K562 (cell line): ENCODE results near the gene MSH3. TPM values are rescaled to one million over a fixed set of nuclear protein-coding genes. Genes with fewer than 3 reads are reported as not detected.

ENCODE experiments used
- ATAC-seq: fragments of 200-7000 bp; cut with Tn5 transposase; 3 replicates; pipeline ENCODE4 v1.9.1; 2020; ENCODE audit warnings: moderate library complexity
- BruUV-seq: library from RNA; stranded (reverse); fragments of 400-500 nt; replicated peaks from 2 replicates; lab custom pipeline; 2021; lab: Mats Ljungman, UMichigan
- CTCF ChIA-PET: fragments of 300-600 bp; formaldehyde crosslinking; extraction: SDS; loops from one replicate; lab custom pipeline; 2021; ENCODE audit warnings: low intra/inter-chr PET ratio; lab: Yijun Ruan, JAX
- POLR2A ChIA-PET: fragments of 300-600, 350-650 bp; sonication (Branson Sonifier 250); formaldehyde crosslinking; extraction: SDS; loops from one replicate; lab custom pipeline; 2021; ENCODE audit warnings: antibody characterized with exemption, inconsistent platforms; lab: Yijun Ruan, JAX
- DNase-seq, 4 experiments: peaks; one replicate each; pipeline versions ENCODE4 v3.0.0 to v3.0.0-alpha.2; 2011 to 2018; ENCODE audit warnings: low spot score in 3 of 4, mixed read lengths in 3 of 4; ENCODE audit errors: extremely low read depth in 1 of 4
- FAIRE-seq: peaks from 2 replicates; lab custom pipeline; 2011; peaks lifted over from hg19 to GRCh38; lab: Jason Lieb, UNC
- H2AFZ ChIP-seq: 2 replicates; pipeline ENCODE4 v1.6.0; 2011; ENCODE audit warnings: low read depth, low read length, control low read depth, inconsistent platforms
- H3K27ac ChIP-seq: fragments of 200-600 bp; 3 replicates; pipeline ENCODE4 v1.8.0; 2011; ENCODE audit warnings: low read depth, mild to moderate bottlenecking, control low read depth, inconsistent platforms, low read length, moderate library complexity, mixed read lengths; ENCODE audit errors: extremely low read depth
- H3K27me3 ChIP-seq, 2 experiments: fragments of 300-600 bp in 1 of 2; 2 replicates in 1 of 2; 3 replicates in 1 of 2; pipeline versions ENCODE4 v1.6.0 to v1.8.0; 2011; ENCODE audit warnings: inconsistent platforms in 2 of 2, low read length in 2 of 2, mild to moderate bottlenecking in 1 of 2, mixed read lengths in 1 of 2, moderate library complexity in 1 of 2; ENCODE audit not compliant: control insufficient read depth in 2 of 2, insufficient read depth in 2 of 2
- H3K36me3 ChIP-seq: fragments of 300-600 bp; 3 replicates; pipeline ENCODE4 v1.8.0; 2011; ENCODE audit warnings: mild to moderate bottlenecking, low read length, inconsistent platforms; ENCODE audit not compliant: control insufficient read depth, insufficient read depth
- H3K4me1 ChIP-seq, 2 experiments: fragments of 200-600 bp in 1 of 2; replicated peaks in 1 of 2; 2 replicates in 1 of 2; 3 replicates in 1 of 2; pipeline versions ENCODE4 v1.5.1 to v1.8.0; 2011; ENCODE audit warnings: inconsistent platforms in 2 of 2, low read length in 2 of 2, mild to moderate bottlenecking in 1 of 2, mixed read lengths in 1 of 2, moderate library complexity in 1 of 2; ENCODE audit not compliant: control insufficient read depth in 2 of 2, insufficient read depth in 2 of 2
- H3K4me2 ChIP-seq: 2 replicates; pipeline ENCODE4 v1.6.1; 2011; ENCODE audit warnings: low read length, control low read depth, inconsistent platforms, mixed read lengths; ENCODE audit not compliant: insufficient read depth
- H3K4me3 ChIP-seq: fragments of 200-600 bp; sonication (generic), shearing (Covaris generic); 2 replicates; pipeline ENCODE4 v1.5.1; 2016; ENCODE audit warnings: control low read depth, inconsistent platforms
- H3K79me2 ChIP-seq: fragments of 200-600 bp; 3 replicates; pipeline ENCODE4 v1.8.0; 2011; ENCODE audit warnings: low read length, inconsistent platforms; ENCODE audit not compliant: control insufficient read depth, insufficient read depth
- H3K9ac ChIP-seq, 2 experiments: 2 replicates each; pipeline versions ENCODE4 v1.6.0 to v1.6.1; 2011; ENCODE audit warnings: low read depth in 2 of 2, low read length in 2 of 2, control low read depth in 1 of 2, inconsistent platforms in 1 of 2, mild to moderate bottlenecking in 1 of 2, mixed read lengths in 1 of 2; ENCODE audit not compliant: insufficient read depth in 1 of 2
- H3K9me1 ChIP-seq: one replicate; pipeline ENCODE4 v1.6.0; 2011; ENCODE audit warnings: inconsistent platforms, mild to moderate bottlenecking, low read length, moderate library complexity; ENCODE audit not compliant: control insufficient read depth, insufficient read depth
- H3K9me3 ChIP-seq: replicated peaks from 2 replicates; pipeline ENCODE4 v1.5.1; 2011; ENCODE audit warnings: low read depth, low read length, inconsistent platforms; ENCODE audit not compliant: control insufficient read depth, insufficient read depth
- H4K20me1 ChIP-seq: replicated peaks from 2 replicates; pipeline ENCODE4 v1.6.1; 2011; ENCODE audit warnings: low read length, inconsistent platforms, mixed read lengths; ENCODE audit not compliant: control insufficient read depth, insufficient read depth
- DEAF1 ChIP-seq: fragments of 450-650 bp; formaldehyde crosslinking; IDR thresholded peaks from 2 replicates; pipeline ENCODE4 v1.4.0; 2020; ENCODE audit warnings: mild to moderate bottlenecking, moderate library complexity
- ETS2 ChIP-seq: IDR thresholded peaks from 2 replicates; pipeline ENCODE4 v1.6.1; 2016; ENCODE audit warnings: borderline replicate concordance, missing genetic modification characterization, mild to moderate bottlenecking, moderate library complexity, missing compliant biosample characterization; ENCODE audit not compliant: poor library complexity, severe bottlenecking
- GATAD2A ChIP-seq: fragments of 450-650 bp; IDR thresholded peaks from 2 replicates; pipeline ENCODE4 v1.6.1; 2017
- HDAC1 ChIP-seq, 2 experiments: fragments of 450-650 bp; IDR thresholded peaks; 2 replicates each; pipeline ENCODE4 v1.6.1; 2016 to 2017; ENCODE audit warnings: inconsistent platforms in 1 of 2, mild to moderate bottlenecking in 1 of 2, moderate library complexity in 1 of 2
- HSF4 ChIP-seq: fragments of 250-450 bp; sonication (Bioruptor Pico); IDR thresholded peaks from 2 replicates; pipeline ENCODE4 v2.1.2; 2022; ENCODE audit warnings: mild to moderate bottlenecking, moderate library complexity, borderline replicate concordance
- MIER1 ChIP-seq: fragments of 450-650 bp; IDR thresholded peaks from 2 replicates; pipeline ENCODE4 v1.6.1; 2016; ENCODE audit warnings: antibody characterized with exemption, mild to moderate bottlenecking, low read depth
- MXI1 ChIP-seq: IDR thresholded peaks from 2 replicates; pipeline ENCODE4 v1.6.1; 2011; ENCODE audit warnings: low read depth, mild to moderate bottlenecking, improper control_type of control experiment, low read length
- MYC ChIP-seq, 2 experiments: fragments of 250-450 bp in 1 of 2; sonication (Bioruptor Pico) in 1 of 2; IDR thresholded peaks; 2 replicates each; pipeline versions ENCODE4 v1.5.1 to v1.6.1; 2012 to 2021; ENCODE audit warnings: low read depth in 2 of 2, borderline replicate concordance in 1 of 2, improper control_type of control experiment in 1 of 2, low read length in 1 of 2, mild to moderate bottlenecking in 1 of 2, moderate library complexity in 1 of 2
- NCOA4 ChIP-seq: fragments of 450-650 bp; IDR thresholded peaks from 2 replicates; pipeline ENCODE4 v1.6.1; 2018; ENCODE audit warnings: mild to moderate bottlenecking; ENCODE audit not compliant: partially characterized antibody
- POLR3G ChIP-seq: IDR thresholded peaks from 2 replicates; pipeline ENCODE4 v1.6.1; 2011; ENCODE audit not compliant: insufficient read length, insufficient replicate concordance; ENCODE audit errors: extremely low read depth
- RNF2 ChIP-seq: sonication (generic); IDR thresholded peaks from 2 replicates; pipeline ENCODE4 v1.6.1; 2016
- SETDB1 ChIP-seq: IDR thresholded peaks from one replicate; pipeline ENCODE4 v1.6.1; 2012; ENCODE audit warnings: low read length, control low read depth, inconsistent platforms
- SREBF1 ChIP-seq: fragments of 150-350 bp; IDR thresholded peaks from 2 replicates; pipeline ENCODE4 v1.6.1; 2014; ENCODE audit warnings: antibody characterized with exemption, low read depth, low read length, borderline replicate concordance
- UBTF ChIP-seq, 2 experiments: IDR thresholded peaks; 2 replicates each; pipeline ENCODE4 v1.6.1; 2012; ENCODE audit warnings: improper control_type of control experiment in 2 of 2, low read depth in 2 of 2, low read length in 2 of 2, borderline replicate concordance in 1 of 2
- ZBTB12 ChIP-seq: fragments of 250-450 bp; sonication (Bioruptor Pico); IDR thresholded peaks from 2 replicates; pipeline ENCODE4 v1.4.0; 2020
- ZNF140 ChIP-seq: fragments of 250-450 bp; sonication (Bioruptor Pico); IDR thresholded peaks from 2 replicates; pipeline ENCODE4 v1.8.0; 2021; ENCODE audit warnings: moderate library complexity, mild to moderate bottlenecking, inconsistent platforms
- ZNF780A ChIP-seq: fragments of 250-450 bp; sonication (Bioruptor Pico); IDR thresholded peaks from 2 replicates; pipeline ENCODE4 v1.5.0; 2021; ENCODE audit warnings: mild to moderate bottlenecking
- WGBS: fragments of 100-300 bp; shearing (Covaris generic); methylation state at CpG from one replicate; pipeline ENCODE4 v1.1.6; 2016; ENCODE audit warnings: low coverage, mixed read lengths; ENCODE audit not compliant: insufficient coverage; ENCODE audit errors: missing lambda C conversion rate; 5-methylcytosine and 5-hydroxymethylcytosine counted together
- in situ Hi-C: fragments of 300-500 bp; cut with MboI; formaldehyde crosslinking; loops from 4 replicates; pipeline ENCODE4 v1.15.0; 2018; ENCODE audit warnings: inconsistent platforms, mixed read lengths
- intact Hi-C: fragments of 100-400 bp; cut with micrococcal nuclease; formaldehyde crosslinking; loops from 2 replicates; pipeline ENCODE4 v1.14.2; 2022
- polyA plus RNA-seq, 8 experiments: library from polyadenylated mRNA; depleted of rRNA in 4 of 8; stranded (reverse) in 5 of 8; unstranded in 3 of 8; fragments of >200 nt; fragmentation: Nextera tagmentation in 2 of 8; fragmentation: Illumina TruSeq in 1 of 8; extraction: Ambion mirVana in 2 of 8; extraction: Trizol in 1 of 8; gene quantifications; 2 replicates each; pipeline versions ENCODE4 v1.2.1 to v1.2.3, GENCODE V29; 2011 to 2014; ENCODE audit warnings: inconsistent platforms in 1 of 8, missing spikeins in 1 of 8
- total RNA-seq, 7 experiments: library from RNA; depleted of rRNA in 6 of 7; stranded (reverse); fragments of >200 nt in 6 of 7; fragmentation: Illumina TruSeq in 2 of 7; extraction: Trizol in 2 of 7; gene quantifications; 2 replicates each; pipeline versions ENCODE4 v1.2.1 to v1.2.3, GENCODE V29; 2011 to 2021; ENCODE audit warnings: low replicate concordance in 1 of 7

Gene MSH3
- total and polyA plus RNA-seq, 9 of the 15 experiments (the other 6 are each of a cell fraction or from before 2014, with no cell fraction given): 3.9 to 17.2 (median 13.2) TPM

GRCh38 chr5:80763873-80764647 is 109.6 kb downstream of the MSH3 start:
- no TSS peak for BruUV-seq
- 79% methylated on average over 3 of the region's 5 CpGs for WGBS
- H3K9ac ChIP-seq: no peak overlapping the region
- no peaks in the 10 kb centered on the region for H3K9me1 ChIP-seq
- no peaks in the 10 kb centered on the region for H3K9me3 ChIP-seq
- no peak overlapping the region for H3K27ac ChIP-seq
- H3K4me2 ChIP-seq: no peak overlapping the region
- H3K4me1 ChIP-seq: peaks cover 0 to 12% of the 10 kb centered on the region in 2 experiments; a peak in 3 of 5 replicates
- no peak for FAIRE-seq
- ChIA-PET CTCF (no interaction called here), POLR2A (interaction anchor here (1.1 kb wide), 1 partner anchor 9 kb away, joined by 3 read pairs; no protein-coding TSS in a partner anchor)
- H3K4me3 ChIP-seq: no peak overlapping the region
- TF ChIP-seq DEAF1 (CRISPR knock-in tag): no peak
- no peak for TF ChIP-seq ZBTB12 (CRISPR knock-in tag)
- no peak for TF ChIP-seq GATAD2A
- TF ChIP-seq SETDB1: no peak
- no peak for TF ChIP-seq MXI1
- TF ChIP-seq HSF4: no peak
- no peak for TF ChIP-seq ZNF140 (CRISPR knock-in tag)
- TF ChIP-seq ETS2: no peak
- TF ChIP-seq SREBF1: no peak
- no peak for TF ChIP-seq RNF2
- TF ChIP-seq MYC (IDR thresholded peaks at IDR 0.05; ENCODE audit: low read depth, low read length): no peak
- no peak for TF ChIP-seq MYC (CRISPR knock-in tag; IDR thresholded peaks at IDR 0.05; ENCODE audit: borderline replicate concordance, low read depth)
- no peak for TF ChIP-seq NCOA4
- TF ChIP-seq POLR3G: no peak
- no peak for TF ChIP-seq ZNF780A
- no peak for TF ChIP-seq HDAC1 (IDR thresholded peaks at IDR 0.05)
- no peak for TF ChIP-seq UBTF (IDR thresholded peaks at IDR 0.05; ENCODE audit: borderline replicate concordance in 1 of 2, low read depth in 2 of 2, low read length in 2 of 2)
- no peak for TF ChIP-seq MIER1
- H4K20me1 ChIP-seq: no peaks in the 10 kb centered on the region
- no peak for DNase-seq
- in situ Hi-C loops: no loop called here
- ATAC-seq: no peak
- H3K79me2 ChIP-seq: no peaks in the 10 kb centered on the region
- no peak overlapping the region for H2AFZ ChIP-seq
- no peaks in the 10 kb centered on the region for H3K27me3 ChIP-seq
- H3K36me3 ChIP-seq: peaks cover 19% of the 10 kb centered on the region
- intact Hi-C loops: no loop called here
